Mesothelial cell of epicardium (in vitro differentiated cells): Measurements from ENCODE around the gene SRPK1. TPM values are rescaled to one million over a fixed set of nuclear protein-coding genes. Genes with fewer than 3 reads are reported as not detected.

Experiments used
- DNase-seq, 2 experiments: peaks; one replicate each; pipeline ENCODE4 v3.0.0; 2021; ENCODE audit warnings: low spot score in 2 of 2; ENCODE audit not compliant: unreplicated experiment in 2 of 2
- H3K27ac Mint-ChIP-seq: 2 replicates; pipeline ENCODE4 v1.8.0; 2021; ENCODE audit warnings: mixed read lengths
- H3K27me3 Mint-ChIP-seq: 2 replicates; pipeline ENCODE4 v1.8.0; 2021; ENCODE audit warnings: low read depth, mixed read lengths
- H3K36me3 Mint-ChIP-seq: 2 replicates; pipeline ENCODE4 v1.8.0; 2021; ENCODE audit warnings: mixed read lengths
- H3K4me1 Mint-ChIP-seq: 2 replicates; pipeline ENCODE4 v1.8.0; 2021; ENCODE audit warnings: mixed read lengths
- H3K4me3 Mint-ChIP-seq: 2 replicates; pipeline ENCODE4 v1.8.0; 2021; ENCODE audit warnings: mild to moderate bottlenecking, moderate library complexity, mixed read lengths
- H3K9me3 Mint-ChIP-seq: 2 replicates; pipeline ENCODE4 v1.8.0; 2021; ENCODE audit warnings: mixed read lengths
- CTCF ChIP-seq: fragments of 200-600 bp; sonication (generic); IDR thresholded peaks from one replicate; pipeline ENCODE4 v1.5.0; 2021; ENCODE audit warnings: antibody characterized with exemption; ENCODE audit not compliant: unreplicated experiment
- total RNA-seq: library from RNA; stranded (reverse); gene quantifications from 3 replicates; pipeline ENCODE4 v1.2.1, GENCODE V29; 2021

SRPK1 gene
- 70.2 to 71.9 TPM (median 71.0 TPM) in 3 replicates for total RNA-seq

- no peaks in the 10 kb centered on the region for H3K27me3 Mint-ChIP-seq
- no peaks in the 10 kb centered on the region for H3K9me3 Mint-ChIP-seq
- DNase-seq: peak; percentile 80 to 87
- peak within 1 kb of the TSS; percentile 98 for H3K27ac Mint-ChIP-seq
- no peak for TF ChIP-seq CTCF
- peak within 1 kb of the TSS; percentile 99 for H3K4me3 Mint-ChIP-seq
- H3K36me3 Mint-ChIP-seq: no peaks in the 10 kb centered on the region
- H3K4me1 Mint-ChIP-seq: peaks cover 39% of the 10 kb centered on the region
Observed at GRCh38 chr6:35920793-35921732, at the start of gene SRPK1. TSS of gene SRPK1 (minus strand) at chr6:35921098. CDS start at chr6:35921056, 42 bp downstream.

- Mint-ChIP-seq H3K4me3 (no peak overlapping the region), H3K9me3 (no peaks in the 10 kb centered on the region), H3K27me3 (no peaks in the 10 kb centered on the region), H3K27ac (no peak overlapping the region), H3K4me1 (peaks cover 4% of the 10 kb centered on the region), H3K36me3 (no peaks in the 10 kb centered on the region)
- no peak for DNase-seq
- no peak for TF ChIP-seq CTCF
Observed at GRCh38 chr6:35970181-35970580, 49.3 kb upstream of the SRPK1 start.

GRCh38 chr6:35969646-35970045 is 48.7 kb upstream of the SRPK1 start:
- Mint-ChIP-seq H3K36me3 (no peaks in the 10 kb centered on the region), H3K4me1 (peaks cover 4% of the 10 kb centered on the region), H3K4me3 (no peak overlapping the region), H3K9me3 (no peaks in the 10 kb centered on the region), H3K27me3 (no peaks in the 10 kb centered on the region), H3K27ac (no peak overlapping the region)
- no peak for TF ChIP-seq CTCF
- DNase-seq: no peak

- Mint-ChIP-seq H3K27ac (no peak overlapping the region), H3K4me1 (peaks cover 4% of the 10 kb centered on the region), H3K27me3 (no peaks in the 10 kb centered on the region), H3K36me3 (no peaks in the 10 kb centered on the region), H3K9me3 (no peaks in the 10 kb centered on the region), H3K4me3 (no peak overlapping the region)
- DNase-seq: no peak
- no peak for TF ChIP-seq CTCF
Observed at GRCh38 chr6:35968821-35969220, 47.9 kb upstream of the SRPK1 start.

- no peak for DNase-seq
- no peaks in the 10 kb centered on the region for H3K27me3 Mint-ChIP-seq
- no peak overlapping the region for H3K4me3 Mint-ChIP-seq
- H3K9me3 Mint-ChIP-seq: no peaks in the 10 kb centered on the region
- peaks cover 17% of the 10 kb centered on the region for H3K4me1 Mint-ChIP-seq
- no peak overlapping the region for H3K27ac Mint-ChIP-seq
- no peak for TF ChIP-seq CTCF
- no peaks in the 10 kb centered on the region for H3K36me3 Mint-ChIP-seq
Observed at GRCh38 chr6:35967076-35967774, 46.3 kb upstream of the SRPK1 start.
